T-helper 1 cell treated with Interleukin-12 subunit alpha and Interleukin-12 subunit beta and Interleukin-4 antibody, amounts not matched to agents 30 ng/mL and 1 ng/mL, for 36 hours (primary cell): ENCODE results near the gene NBEAL1. TPM values are rescaled to one million over a fixed set of nuclear protein-coding genes. Genes with fewer than 3 reads are reported as not detected.
"Not testable (repeated sequence)": the region's sequence is repeated elsewhere in the genome, so short reads cannot be mapped to it uniquely, and the experiment has no call there.

Experiments
- intact Hi-C: fragments of 100-400 bp; cut with micrococcal nuclease; formaldehyde crosslinking; loops from one replicate; pipeline ENCODE4 v1.15.1; 2024
- total RNA-seq: library from RNA; stranded (reverse); gene quantifications from 2 replicates; pipeline ENCODE4 v1.2.3, GENCODE V29; 2022

The NBEAL1 gene
- total RNA-seq, 1 donor from 2014 or later, result 16.7 TPM

DNA sequence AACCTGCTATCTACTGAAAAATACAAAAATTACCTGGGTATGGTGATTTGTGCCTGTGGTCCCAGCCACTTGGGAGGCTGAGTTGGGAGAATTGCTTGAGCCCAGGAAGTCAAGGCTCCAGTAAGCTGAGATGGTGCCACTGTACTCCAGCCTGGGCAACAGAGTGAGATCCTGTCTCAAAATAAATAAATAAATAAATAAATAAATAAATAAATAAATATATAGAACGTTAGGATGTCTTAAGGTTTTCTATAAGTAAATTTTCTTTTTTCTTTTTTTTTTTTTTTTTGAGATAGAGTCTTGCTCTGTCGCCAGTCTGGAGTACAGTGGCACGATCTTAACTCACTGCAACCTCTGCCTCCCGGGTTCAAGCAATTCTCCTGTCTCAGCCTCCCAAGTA is 95.8 kb downstream of the NBEAL1 start:
- intact Hi-C loops, result not testable (repeated sequence)

DNA sequence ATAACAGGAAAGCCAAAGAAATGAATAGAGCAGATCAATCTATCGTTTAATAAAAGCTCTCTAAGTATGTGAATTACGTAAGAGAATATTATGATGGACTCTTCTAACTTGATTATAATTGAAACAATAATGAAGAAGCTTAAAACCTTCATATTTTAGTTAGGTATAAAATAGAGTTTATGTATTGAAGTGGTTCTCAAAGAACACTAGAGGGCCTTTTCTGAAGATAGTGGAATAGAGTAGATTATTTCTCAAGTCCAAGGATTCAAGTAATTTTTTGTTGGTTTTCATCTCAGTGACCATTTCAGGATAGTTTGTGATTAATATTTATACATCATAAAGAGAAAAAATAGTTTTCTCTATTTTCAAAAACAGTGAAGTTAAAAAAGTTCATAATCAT is 97.7 kb downstream of the NBEAL1 start:
- intact Hi-C loops, result no loop called here

DNA sequence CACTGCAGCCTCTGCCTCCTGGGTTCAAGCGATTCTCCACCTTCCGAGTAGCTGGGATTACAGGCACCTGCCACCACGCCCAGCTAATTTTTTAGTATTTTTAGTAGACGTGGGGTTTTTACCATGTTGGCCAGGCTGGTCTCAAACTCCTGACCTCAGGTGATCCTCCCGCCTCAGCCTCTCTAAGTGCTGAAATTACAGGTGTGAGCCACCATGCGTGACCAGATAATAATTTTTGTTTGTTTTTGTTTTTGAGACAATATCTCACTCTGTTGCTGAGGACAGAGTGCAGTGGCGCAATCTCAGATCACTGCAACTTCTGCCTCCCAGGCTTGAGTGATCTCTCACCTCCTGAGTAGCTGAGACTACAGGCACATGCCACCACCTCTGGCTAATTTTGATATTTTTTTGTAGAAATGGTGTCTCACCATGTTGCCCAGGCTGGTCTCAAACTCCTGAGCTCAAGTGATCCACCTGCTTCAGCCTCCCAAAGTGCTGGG is 100.6 kb downstream of the NBEAL1 start:
- intact Hi-C loops, result not testable (repeated sequence)

DNA sequence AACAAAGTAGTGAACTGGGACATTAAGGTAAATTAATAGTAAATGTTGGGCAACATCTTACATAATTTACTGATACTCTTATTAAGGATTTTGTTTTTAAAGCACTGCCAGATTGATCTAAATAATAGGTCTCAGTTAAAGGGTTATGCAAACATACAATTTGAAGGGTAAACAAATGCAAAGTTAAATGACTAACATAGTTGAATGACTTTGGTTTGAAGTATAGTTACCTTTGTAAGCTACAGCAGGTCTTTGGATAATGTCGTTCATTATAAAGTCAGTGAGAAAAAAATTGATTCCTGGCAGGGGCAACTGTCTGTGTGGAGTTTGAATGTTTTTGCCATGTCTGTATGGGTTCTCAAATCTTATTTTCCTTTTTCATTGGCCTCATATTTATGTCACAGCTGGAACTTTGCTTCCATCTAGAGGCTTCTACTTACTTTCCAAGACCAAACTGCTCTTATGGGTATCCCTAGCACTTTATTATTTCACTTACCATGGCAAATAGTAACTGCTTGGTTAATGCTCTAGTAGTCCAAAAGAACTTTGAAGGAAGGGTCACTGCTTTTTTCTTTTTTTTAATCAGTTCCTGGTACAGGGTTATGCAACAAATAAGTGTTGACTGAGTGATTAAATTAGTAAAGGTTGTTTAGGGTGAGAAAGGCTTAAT is 107.8 kb downstream of the NBEAL1 start:
- intact Hi-C loops, result loop anchor here (2.0 kb wide), 1 partner anchor 534 kb away; no protein-coding TSS in a partner anchor

DNA sequence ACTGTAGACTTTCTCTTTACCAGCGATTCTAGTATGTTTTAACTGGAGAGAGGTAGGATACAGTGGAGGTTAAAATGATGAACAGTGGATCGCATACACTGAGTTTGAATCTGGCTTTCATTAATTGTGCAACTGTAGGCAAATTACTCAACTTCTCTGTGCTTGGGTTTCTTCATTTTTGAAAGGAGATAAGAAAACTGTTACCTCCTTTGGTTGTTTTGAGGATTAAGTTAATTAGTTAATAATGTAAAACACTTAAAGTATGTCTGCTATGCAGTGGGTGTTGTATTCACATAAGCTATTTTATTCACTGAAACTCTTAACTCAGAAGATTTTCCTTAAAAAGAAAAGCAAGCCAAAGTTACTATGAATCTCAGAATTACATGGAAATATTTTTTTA is 112.3 kb downstream of the NBEAL1 start:
- intact Hi-C loops, result no loop called here

DNA sequence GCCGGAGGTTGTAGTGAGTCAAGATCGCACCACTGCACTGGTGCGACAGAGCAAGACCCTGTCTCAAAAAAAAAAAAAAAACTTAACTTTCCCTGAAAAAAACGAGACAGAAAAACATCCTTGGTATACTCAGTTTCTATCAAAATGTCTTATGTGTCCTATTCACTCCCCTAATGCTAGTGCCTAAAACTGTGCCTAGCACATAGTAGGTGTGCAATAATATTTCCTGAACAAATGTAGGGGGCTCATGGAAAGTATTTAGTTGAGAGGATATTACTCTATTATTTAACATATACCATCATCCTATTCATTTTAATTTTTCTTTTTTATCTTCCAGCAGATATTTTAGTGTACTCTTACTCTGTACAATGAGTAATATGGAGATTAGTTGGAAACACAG is 120.4 kb downstream of the NBEAL1 start:
- intact Hi-C loops, result no loop called here

DNA sequence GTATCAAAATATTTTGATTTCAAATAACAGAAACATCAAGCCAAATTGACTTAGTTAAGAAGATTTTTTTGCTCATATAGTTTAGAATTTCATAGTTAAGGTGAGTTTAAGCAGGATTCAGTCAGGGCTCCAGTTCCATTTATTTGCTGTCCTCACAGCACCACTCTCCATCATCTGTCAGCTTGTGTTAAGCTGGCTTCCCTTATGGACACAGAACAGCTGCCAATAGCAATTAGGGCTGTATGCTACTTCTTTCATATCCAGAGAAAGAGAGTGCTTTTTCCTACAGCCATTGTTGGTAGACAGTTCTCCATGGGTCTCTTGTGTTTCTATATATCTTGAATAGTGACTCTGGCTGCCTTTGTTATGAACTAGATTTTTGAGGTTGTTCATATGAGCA is 128.7 kb downstream of the NBEAL1 start:
- intact Hi-C loops, result no loop called here

DNA sequence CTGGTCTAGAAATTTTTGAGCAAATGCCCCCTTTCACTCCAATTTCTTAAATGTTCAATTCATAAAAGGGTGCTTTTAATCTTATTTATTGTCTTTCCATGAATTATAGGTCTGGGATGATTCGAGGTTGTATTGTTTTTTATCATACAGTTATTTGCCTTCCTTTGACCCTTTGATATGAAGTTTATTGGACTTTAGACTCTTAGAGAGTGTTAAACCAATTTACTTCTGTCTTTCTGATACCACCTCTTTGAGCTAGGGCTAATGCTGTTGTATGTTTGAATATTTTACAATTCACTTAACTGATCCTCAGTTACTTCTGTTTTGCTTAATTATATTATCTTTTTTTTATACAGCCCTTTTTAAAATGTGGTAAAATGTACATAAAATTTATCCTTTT is 134.5 kb downstream of the NBEAL1 start:
- intact Hi-C loops, result no loop called here

DNA sequence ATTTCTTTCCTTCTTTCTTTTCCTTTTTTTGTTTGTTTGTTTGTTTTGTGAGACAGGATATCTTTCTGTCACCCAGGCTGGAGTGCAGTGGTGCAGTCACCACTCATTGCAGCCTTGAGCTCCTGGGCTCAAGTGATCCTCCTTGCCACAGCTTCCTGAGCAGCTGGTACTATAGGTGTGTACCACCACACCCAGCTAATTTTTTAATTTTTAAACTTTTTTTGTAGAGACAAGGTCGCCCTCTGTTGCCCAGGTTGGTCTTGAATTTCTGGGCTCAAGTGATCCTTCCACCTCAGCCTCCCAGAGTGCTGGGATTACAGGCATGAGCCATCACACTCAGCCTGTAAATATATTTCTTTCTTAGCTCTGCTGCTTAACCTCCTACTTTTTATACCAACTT is 140.7 kb downstream of the NBEAL1 start:
- intact Hi-C loops, result loop anchor here (1.0 to 10.0 kb wide), 2 partner anchors 321 to 567 kb away; no protein-coding TSS in a partner anchor

DNA sequence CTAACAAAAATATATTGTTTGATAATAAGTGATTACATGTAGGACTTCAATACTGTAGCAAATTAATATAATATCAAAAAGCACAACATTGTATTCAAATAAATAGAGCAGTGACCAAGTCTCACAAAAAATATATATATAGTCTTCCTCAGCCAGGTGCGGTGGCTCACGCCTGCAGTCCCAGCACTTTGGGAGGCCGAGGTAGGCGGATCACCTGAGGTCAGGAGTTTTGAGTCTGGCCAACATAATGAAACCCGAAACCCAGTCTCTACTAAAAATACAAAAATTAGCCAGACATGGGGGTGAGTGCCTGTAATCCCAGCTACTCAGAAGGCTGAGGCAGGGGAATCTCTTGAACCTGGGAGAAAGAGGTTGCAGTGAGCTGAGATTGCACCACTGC is 148.0 kb downstream of the NBEAL1 start:
- intact Hi-C loops, result not testable (repeated sequence)

DNA sequence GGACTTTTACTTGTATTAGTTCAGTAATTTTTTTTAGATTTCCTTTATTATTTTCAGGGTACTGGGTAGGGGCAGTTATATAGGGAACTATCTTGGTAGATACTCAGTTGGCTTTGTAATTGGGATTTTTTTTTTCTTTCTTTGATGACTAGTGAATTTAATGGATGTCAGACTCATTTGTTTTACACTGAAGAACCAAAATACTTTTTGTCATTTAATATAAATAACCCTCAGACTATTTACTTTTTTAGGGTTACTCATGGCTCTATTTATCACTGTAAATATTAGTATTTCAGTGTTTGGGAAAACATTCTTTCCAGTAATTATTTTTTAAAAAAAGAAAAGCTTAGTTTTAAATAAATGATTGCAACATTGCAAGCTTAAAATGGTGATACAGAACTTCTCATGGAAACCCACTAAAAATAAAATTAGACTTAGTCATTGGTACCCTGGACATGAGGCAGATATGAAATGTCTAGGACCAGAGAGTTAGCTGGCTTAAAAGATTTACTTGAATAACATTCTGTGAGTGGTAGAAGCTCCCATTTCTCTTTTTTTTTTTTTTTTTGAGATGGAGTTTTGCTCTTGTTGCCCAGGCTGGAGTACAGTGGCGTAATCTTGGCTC is 149.7 kb downstream of the NBEAL1 start:
- intact Hi-C loops, result no loop called here

DNA sequence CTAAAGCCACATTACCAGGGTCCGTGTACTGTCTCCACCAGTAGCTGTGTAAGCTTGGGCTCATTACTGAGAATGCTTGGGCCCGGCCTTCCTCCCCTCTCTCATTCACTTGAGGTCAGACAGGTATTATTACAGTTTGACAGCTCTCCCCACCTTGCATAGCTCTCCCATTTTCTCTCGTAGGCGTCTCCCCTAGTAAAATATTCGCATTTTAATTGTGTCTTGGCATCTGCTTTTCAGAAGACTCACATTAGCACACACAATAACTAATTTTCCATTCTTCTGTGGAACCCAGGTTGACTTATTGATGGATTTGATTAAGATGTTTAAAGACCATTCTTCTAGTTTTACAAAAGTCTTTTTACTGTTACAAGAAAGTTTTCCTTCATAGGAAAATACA is 153.1 kb downstream of the NBEAL1 start:
- intact Hi-C loops, result no loop called here

DNA sequence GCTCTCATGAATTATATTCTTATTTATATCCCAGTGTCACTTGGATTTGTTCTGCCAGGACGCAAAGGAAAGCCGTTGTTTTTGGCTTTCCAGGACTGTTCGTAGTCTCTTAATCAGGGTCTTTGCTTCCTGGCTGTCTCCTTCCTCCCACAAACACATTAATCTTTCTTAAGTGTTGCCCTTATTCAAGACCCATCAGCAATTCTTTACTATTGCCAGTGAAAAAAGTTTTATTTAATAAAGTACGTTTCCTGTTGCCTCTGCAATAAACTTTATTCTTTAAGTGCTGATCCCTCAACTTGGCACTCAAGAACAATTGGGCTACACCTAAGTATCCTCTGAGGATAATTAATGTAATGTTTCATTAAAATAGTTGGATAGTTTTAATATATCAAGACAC is 155.8 kb downstream of the NBEAL1 start:
- intact Hi-C loops, result no loop called here

DNA sequence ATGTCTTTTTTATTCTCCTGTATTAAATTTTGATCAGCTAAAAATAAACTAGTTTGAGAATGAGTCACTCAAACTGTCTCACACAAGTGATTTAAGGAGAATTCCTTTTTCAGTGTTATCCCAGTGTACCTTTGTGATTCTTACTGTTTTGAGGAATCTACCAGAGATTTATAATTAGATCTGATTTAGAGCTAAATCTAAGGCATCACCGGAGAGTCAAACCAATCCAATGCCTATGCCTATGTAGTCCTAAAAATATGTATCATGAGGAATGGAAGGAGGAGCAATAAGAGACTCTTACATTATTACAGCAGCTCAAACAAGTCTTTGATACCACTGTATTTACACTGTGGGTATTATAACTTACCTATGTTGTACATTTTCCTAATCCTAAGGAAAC is 160.7 kb downstream of the NBEAL1 start:
- intact Hi-C loops, result no loop called here

DNA sequence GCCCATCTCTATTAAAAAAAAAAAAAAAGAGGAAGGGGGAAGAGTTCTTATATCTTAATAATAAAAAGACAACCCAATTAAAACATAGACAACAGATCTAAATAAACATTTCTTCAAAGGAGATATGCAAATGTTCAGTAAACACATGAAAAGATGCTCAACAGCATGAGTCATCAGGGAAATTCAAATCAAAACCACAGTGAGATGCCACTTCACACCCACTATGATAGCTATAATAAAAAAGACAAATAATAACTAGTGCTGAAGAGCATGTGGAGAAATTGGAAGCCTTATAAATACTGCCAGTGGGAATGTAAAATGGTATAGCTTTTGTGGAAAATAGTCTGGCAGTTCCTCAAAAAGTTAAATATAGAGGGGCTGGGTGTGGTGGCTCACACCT is 162.7 kb downstream of the NBEAL1 start:
- intact Hi-C loops, result no loop called here

DNA sequence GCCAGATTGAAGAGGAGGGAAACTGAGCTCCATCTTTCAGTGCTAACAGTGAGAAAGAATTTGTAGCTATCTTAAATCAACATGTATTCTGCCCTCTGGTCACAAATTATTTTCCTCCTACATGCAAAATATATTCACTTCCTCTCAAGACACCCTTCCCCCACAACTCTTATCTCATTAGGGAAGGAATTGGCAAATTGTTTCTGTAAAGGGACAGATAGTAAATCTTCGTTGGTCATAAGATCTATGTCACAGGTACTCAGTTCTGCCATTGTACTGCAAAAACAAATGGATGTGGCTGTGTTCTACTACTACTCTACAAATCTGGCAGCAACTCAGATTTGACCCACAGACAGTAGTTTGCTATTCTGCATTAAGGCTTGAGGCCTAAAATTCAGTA is 171.2 kb downstream of the NBEAL1 start:
- intact Hi-C loops, result no loop called here

DNA sequence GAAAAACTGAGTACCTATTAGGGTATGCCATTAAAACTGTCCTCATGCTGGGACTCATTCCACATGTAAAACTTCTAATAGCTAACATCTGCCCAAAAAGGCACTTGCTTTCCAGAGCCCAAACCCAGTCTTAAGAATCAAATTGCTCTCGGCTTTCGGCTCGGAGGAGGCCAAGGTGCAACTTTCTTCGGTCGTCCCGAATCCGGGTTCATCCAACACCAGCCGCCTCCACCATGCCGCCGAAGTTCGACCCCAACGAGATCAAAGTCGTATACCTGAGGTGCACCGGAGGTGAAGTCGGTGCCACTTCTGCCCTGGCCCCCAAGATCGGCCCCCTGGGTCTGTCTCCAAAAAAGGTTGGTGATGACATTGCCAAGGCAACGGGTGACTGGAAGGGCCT is 175.9 kb downstream of the NBEAL1 start:
- intact Hi-C loops, result not testable (repeated sequence)

DNA sequence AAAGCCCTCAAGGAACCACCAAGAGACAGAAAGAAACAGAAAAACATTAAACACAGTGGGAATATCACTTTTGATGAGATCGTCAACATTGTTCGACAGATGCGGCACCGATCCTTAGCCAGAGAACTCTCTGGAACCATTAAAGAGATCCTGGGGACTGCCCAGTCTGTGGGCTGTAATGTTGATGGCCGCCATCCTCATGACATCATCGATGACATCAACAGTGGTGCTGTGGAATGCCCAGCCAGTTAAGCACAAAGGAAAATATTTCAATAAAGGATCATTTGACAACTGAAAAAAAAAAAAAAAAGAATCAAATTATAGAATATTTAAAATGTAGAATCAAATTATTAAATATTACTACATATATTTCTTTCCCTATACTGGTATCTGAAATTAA is 176.4 kb downstream of the NBEAL1 start:
- intact Hi-C loops, result not testable (repeated sequence)

DNA sequence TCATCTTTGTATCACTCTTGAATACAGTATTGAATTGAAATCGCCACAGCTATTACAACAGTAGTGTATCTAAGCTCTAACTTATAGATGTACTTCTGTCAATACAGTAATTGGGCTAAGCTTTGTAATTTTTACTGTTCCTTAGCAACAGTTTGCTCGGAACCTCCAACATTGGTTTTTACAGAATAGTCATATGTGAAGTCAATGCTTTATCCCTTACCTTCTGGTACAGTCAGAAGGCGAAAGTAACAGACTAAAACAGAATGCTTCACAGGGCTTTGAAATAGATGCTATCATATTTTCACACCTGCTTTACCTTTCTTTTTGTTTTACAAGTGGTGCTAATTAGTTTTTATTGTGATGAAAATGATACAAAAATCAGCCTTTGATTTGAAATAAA is 177.3 kb downstream of the NBEAL1 start:
- intact Hi-C loops, result no loop called here

DNA sequence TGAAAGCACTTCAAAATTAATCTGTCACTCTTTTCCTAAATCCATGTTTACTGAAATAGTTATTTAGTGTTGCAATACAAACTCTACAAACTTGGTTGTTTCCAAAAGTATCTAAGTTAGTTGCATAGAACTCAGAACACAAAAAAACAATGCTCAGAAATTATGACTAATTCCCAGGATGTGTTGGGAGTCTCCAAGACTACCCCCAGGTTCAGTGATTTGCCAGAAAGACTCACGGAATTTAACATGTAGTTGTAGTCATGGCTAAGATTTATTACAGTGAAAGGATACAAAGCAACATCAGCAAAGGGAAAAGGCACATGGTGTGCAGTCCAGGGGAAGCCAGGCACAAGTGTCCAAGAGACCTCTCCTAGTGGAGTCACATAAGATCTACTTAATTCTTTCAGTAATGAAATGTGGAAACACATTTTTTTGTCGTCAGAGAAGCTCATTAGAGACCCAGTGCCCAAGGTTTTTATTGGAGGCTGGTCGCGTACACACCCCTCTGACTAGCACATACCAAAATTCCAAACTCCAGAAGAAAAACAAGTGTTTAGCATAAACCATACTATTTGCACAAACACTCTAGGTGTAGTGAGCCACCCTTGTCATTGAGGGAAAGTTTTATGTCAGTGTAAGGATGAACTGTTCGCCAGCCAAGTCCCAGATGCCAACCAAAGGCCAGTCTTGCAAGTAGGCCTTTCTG is 180.8 kb downstream of the NBEAL1 start:
- intact Hi-C loops, result no loop called here

DNA sequence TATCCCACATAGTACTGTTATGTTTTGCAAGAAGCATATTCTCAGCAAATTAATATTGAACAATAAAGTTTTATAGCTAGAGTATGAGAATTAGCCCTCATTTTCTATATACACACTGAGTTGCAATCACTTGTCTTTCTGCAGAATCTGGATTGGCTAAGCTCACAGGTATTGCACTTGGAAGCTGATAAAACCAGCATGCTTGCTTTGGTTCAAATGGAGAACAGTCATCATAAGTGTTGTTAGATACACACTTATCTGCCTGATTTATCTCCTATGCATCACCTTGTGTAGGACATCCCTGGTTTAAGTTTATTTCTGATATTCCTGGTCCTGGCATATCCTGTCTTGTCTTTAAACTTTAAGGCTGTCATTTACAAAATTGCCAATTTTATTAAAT is 186.2 kb downstream of the NBEAL1 start:
- intact Hi-C loops, result no loop called here

DNA sequence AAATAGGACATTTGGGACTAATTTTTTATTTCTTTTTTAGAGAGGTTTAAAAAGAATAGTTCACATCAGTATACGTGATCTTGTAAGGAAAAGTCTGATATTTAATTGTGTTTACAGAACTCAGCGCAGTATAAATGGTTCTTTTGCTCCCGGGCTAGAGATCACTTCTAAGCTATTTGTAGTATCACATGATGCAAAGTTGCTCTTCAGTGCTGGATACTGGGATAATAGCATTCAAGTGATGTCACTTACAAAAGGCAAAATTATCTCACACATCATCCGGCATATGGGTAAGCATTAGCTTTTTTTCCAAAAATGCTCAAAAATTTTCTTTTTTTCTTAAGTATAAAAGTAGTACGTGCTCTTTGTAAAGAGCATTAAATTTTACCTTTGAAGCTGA is 186.8 kb downstream of the NBEAL1 start:
- intact Hi-C loops, result no loop called here
